Choroid plexus epithelial cell (primary cell): ENCODE data around the gene MCM9.

Experiments used
- DNase-seq: peaks from one replicate; pipeline ENCODE4 v3.0.0-alpha.2; 2010; ENCODE audit warnings: low read depth
- H3K4me3 ChIP-seq: 2 replicates; pipeline ENCODE4 v1.5.1; 2011; ENCODE audit warnings: low read depth, mild to moderate bottlenecking, control low read depth, low read length, moderate library complexity
- TF ChIP-seq, protein P1 (sequence below): conservative IDR thresholded peaks from 2 replicates; pipeline ENCODE4 v1.5.1; 2011; ENCODE audit warnings: low read depth, mild to moderate bottlenecking, control low read depth, inconsistent platforms, low read length, moderate library complexity

The MCM9 gene

DNA sequence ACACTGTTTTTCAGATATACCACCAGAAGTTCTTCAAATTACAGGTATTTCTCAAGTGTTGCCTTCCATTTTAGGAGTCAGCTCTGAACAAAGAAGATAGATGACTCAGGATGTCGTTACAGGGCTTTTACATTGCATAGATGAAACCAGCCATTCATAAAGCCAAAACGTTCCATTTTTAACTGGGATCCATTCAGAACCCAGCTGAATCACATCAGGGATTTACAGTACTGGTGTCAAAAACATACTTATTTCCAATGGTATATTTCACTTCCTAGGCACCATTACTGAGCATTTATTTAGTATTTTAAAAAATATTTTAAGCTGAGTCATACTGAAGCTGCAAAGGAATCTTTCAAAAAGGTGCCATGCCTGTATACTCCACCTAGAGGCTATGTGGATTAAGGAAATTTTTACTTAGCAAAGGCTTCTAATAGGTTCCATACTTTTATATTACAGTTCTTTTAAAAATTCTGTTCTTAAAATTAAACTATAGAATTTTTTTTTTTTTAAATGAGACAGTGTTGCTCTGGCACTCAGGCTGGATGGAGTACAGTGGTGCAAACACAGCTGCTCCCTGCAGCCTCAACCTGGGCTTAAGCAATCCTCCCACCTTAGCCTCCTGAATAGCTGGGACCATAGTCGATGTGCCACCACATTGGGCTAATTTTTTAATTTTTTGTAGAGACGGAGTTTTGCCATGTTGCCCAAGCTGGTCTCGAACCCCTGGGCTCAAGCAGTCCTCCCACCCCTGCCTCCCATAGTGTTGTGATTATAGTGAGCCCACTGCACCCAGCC lies 38.4 kb downstream of the MCM9 start:
- TF ChIP-seq, protein P1, sequence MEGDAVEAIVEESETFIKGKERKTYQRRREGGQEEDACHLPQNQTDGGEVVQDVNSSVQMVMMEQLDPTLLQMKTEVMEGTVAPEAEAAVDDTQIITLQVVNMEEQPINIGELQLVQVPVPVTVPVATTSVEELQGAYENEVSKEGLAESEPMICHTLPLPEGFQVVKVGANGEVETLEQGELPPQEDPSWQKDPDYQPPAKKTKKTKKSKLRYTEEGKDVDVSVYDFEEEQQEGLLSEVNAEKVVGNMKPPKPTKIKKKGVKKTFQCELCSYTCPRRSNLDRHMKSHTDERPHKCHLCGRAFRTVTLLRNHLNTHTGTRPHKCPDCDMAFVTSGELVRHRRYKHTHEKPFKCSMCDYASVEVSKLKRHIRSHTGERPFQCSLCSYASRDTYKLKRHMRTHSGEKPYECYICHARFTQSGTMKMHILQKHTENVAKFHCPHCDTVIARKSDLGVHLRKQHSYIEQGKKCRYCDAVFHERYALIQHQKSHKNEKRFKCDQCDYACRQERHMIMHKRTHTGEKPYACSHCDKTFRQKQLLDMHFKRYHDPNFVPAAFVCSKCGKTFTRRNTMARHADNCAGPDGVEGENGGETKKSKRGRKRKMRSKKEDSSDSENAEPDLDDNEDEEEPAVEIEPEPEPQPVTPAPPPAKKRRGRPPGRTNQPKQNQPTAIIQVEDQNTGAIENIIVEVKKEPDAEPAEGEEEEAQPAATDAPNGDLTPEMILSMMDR = peak; percentile 63
- peak overlapping the region; percentile 86 for H3K4me3 ChIP-seq
- peak; percentile 80 for DNase-seq

DNA sequence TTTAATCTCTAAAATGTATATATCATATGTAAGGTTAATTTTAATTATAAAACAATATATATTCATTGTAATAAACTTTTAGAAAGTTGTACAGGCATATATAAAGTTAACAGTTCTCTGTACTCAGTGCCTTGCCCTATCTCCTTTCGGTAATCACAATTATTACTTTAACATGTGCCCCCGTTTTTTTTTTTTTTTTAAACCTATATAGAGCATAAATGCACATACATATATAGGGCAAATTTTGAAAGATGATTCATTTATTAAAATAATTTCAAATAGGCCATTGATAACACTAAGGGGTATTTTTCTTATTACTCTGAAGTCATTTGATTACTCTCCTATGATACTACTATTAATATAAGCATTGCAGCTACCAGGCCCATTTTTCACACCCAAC lies 39.1 kb downstream of the MCM9 start:
- no peak for DNase-seq
- H3K4me3 ChIP-seq = peak overlapping the region; percentile 86
- TF ChIP-seq, protein P1 = no peak

DNA sequence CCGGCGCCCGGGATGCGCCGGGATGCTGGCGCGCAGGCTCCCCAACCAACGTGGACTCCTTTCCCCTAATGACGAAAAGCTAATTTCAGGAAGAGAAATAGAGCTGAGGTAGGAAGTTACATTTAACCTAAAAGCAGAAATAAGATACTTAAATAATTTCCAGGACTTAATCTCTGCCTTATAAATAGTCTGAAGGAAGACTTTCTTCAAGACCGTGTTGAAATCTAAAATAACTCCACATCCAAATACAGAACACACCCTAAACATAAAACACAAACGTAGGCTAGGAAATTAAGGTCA lies 39.7 kb downstream of the MCM9 start:
- TF ChIP-seq, protein P1 = no peak
- peak overlapping the region; percentile 86 for H3K4me3 ChIP-seq
- no peak for DNase-seq

DNA sequence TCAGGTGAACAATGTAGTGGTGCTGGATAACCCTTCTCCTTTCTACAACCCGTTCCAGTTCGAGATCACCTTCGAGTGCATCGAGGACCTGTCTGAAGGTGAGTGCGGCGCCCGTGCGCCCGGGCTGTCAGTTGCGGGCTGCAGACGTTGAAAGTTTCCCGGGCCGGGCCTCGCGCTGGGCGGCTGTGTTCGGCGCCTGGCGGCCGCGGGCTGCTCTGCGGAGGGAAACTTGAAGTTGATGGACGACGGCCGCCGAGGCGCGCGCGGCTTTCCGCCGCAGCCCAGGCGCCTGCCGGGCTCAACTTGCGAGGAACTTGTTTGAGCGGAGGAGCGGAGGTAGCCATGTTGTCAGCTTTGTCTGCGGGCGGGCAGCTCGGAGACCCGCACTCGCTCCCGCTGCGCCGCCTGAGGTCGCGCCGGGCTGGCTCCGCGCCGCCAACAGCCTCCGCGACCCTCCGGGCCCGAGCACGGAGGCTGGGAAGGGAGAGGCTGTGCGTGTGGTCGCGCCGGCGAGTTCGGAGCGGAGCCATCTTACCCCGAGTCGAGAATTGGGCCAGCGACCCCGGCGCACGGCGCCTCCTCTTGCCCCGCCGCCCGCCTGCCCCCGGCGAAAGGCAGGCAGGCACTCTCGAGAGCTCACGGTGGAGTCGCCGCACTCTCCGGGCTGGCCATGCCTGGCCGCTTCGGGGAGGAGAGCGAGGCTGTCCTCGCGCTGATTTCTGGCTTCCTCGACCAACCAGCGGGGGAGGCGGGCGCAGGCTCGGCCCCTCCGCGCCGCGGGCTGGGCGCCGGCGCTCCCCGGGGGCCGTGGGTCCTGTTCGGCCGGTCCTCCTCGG lies 40.3 kb downstream of the MCM9 start:
- peak overlapping the region; percentile 86 for H3K4me3 ChIP-seq
- peak; percentile 72 for DNase-seq
- TF ChIP-seq, protein P1 = no peak

DNA sequence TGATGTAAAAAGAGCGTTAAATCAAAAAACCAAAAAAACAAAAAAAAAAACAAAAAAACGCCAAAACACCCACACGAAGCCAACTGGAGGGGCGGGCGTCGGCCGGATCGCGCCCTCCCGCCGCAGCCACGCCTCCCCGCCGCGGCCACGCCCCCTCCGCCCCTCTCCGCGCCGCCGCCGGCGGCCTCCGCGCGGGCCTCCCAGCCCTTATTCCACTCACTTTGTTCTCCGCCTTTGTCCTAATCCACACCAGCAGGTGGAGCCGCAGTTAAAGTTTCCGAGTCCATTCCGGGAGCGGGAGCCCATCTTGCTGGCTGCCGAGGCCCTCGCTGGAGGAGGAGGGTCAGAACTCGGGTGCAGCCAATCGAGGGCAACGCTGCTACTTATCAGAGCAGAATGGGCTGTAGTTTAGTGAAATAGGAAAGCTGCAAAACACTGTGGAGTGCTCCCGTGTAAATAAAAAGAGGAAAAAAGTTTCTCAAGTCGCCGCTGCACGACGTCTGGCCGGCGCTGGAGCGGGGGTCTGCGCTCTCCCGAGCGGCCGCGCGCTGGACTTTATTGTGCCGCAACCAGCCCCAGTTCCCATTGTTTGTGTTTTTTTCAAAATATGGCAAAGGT lies 41.0 kb downstream of the MCM9 start, which contains the start of gene ASF1A:
Gene ASF1A, plus strand, starts transcription at position 346 of the 618 bp plus-strand sequence. Its CDS starts 262 bp downstream, at position 608.
- peak; percentile 99 for DNase-seq
- peak within 1 kb of the TSS; percentile 86 for H3K4me3 ChIP-seq
- TF ChIP-seq, protein P1 = peak; percentile 73

DNA sequence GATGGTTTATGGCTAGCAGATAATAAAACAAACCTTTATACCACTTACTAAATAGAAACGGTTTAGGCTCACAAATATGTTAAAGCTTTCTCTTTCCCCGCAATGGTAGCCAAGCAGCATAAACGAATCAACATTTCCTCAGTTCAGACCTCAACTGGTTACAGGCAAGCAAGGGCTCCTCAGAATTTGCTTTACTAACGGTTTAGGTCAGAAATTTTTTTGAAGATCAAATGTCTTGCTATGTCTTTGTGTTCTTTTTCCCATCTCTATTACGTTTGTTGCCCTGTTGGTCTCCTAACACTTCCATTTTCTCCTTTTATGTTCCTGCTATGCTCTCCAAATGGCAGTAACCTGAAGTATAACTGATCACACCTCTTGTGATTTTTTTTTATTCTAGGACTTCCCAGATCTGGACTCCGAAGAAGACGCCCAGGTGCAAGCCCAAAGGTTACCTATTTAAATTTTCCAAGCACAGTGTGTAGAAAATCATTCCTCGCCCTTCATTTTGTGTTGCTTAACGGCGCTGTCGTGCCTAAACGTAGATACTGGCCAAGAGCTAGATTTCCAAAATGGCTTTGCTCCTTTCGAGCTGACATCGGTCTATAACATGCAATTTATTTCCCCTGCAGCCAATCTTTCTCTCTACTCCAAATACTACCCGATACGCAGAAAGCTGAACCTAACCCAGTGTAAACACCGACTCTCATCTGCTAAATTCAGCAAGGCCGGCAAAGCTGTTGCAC lies 41.7 kb downstream of the MCM9 start:
- DNase-seq = peak; percentile 78
- H3K4me3 ChIP-seq = peak overlapping the region; percentile 86
- TF ChIP-seq, protein P1 = no peak
